ENCODE results near the gene PLEKHH1. TPM values are rescaled to one million over a fixed set of nuclear protein-coding genes. Genes with fewer than 3 reads are reported as not detected.

PLEKHH1 gene
- total RNA-seq, 2 experiments from 2014 or later, result 0.16 to 0.53 TPM

GRCh38 chr14:67492538-67492937, 40.6 kb upstream of the PLEKHH1 start:
- intact Hi-C loops (cut with DNase I, micrococcal nuclease), result no loop called here
- Histone ChIP-seq H3K36me3 (ENCODE audit: insufficient read depth, low read length) (no peaks in the 10 kb centered on the region), H3K9me3 (ENCODE audit: control insufficient read depth in 1 of 2, insufficient read depth in 1 of 2, low read length in 2 of 2) (peaks cover 6 to 15% of the 10 kb centered on the region in 2 experiments), H3K27me3 (ENCODE audit: control insufficient read depth in 1 of 2, insufficient read depth in 2 of 2, low read length in 2 of 2) (no peaks in the 10 kb centered on the region), H3K27ac (ENCODE audit: low read depth in 1 of 2, low read length in 2 of 2) (no peak overlapping the region), H3K4me1 (ENCODE audit: insufficient read depth, low read length) (peaks cover 18% of the 10 kb centered on the region), H3K4me3 (ENCODE audit: low read length) (no peak overlapping the region)
- Mint-ChIP-seq H3K27me3 (no peaks in the 10 kb centered on the region), H3K27ac (no peak overlapping the region), H3K9me3 (no peaks in the 10 kb centered on the region), H3K36me3 (ENCODE audit: low read depth) (peaks cover 18% of the 10 kb centered on the region), H3K4me3 (no peak overlapping the region), H3K4me1 (ENCODE audit: low read depth) (peaks cover 27% of the 10 kb centered on the region)
- CTCF ChIA-PET, result interaction anchor here (1.0 kb wide), 1 partner anchor 79 kb away, joined by 3 read pairs; no protein-coding TSS in a partner anchor
- DNase-seq (no peak), ATAC-seq (ENCODE audit: poor library complexity) (no peak)
- TF ChIP-seq CTCF (IDR thresholded peaks at IDR 0.05), result no peak
- POLR2A ChIA-PET, result no interaction called here

DNA sequence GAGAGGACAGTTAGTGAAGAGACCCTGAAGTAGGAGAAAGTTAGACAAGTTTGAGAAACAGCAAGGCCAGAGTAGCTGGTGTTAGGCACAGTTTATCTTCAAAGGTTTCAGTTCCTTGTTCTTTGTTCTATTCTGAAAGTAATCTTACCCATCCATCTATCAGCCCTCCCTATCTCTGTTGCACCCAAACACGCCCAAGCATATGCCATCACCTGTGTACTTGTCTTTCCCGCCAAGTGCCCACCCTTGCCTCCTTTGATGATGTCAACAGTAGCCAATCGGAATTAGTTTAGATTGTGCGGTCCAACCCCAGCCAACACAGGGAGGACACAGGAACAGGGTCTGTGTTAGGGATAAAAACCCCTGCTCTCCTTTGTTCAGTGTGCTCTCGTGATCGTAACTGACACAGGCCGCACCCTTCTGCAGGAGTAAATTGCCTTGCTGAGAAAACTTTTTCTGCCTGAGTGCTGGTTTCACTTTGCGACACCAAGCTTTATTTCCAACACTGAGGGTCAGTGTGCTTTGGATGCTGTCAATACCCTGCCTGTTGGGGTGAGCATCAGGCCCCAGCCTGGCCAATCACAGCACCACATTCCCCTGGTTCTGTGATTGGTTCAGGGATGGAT, 39.9 kb upstream of the PLEKHH1 start:
- Histone ChIP-seq H3K36me3 (ENCODE audit: insufficient read depth, low read length) (no peaks in the 10 kb centered on the region), H3K9me3 (ENCODE audit: control insufficient read depth in 1 of 2, insufficient read depth in 1 of 2, low read length in 2 of 2) (peaks cover 6 to 15% of the 10 kb centered on the region in 2 experiments), H3K4me3 (ENCODE audit: low read length) (no peak overlapping the region), H3K27me3 (ENCODE audit: control insufficient read depth in 1 of 2, insufficient read depth in 2 of 2, low read length in 2 of 2) (no peaks in the 10 kb centered on the region), H3K27ac (ENCODE audit: low read depth in 1 of 2, low read length in 2 of 2) (no peak overlapping the region), H3K4me1 (ENCODE audit: insufficient read depth, low read length) (peaks cover 11% of the 10 kb centered on the region)
- ChIA-PET CTCF (interaction anchor here (1.0 kb wide), 1 partner anchor 78 kb away, joined by 3 read pairs; no protein-coding TSS in a partner anchor), POLR2A (no interaction called here)
- Mint-ChIP-seq H3K27me3 (no peaks in the 10 kb centered on the region), H3K4me1 (ENCODE audit: low read depth) (peaks cover 28% of the 10 kb centered on the region), H3K4me3 (no peak overlapping the region), H3K27ac (no peak overlapping the region), H3K36me3 (ENCODE audit: low read depth) (peaks cover 13% of the 10 kb centered on the region), H3K9me3 (no peaks in the 10 kb centered on the region)
- DNase-seq (no peak), ATAC-seq (ENCODE audit: poor library complexity) (no peak)
- intact Hi-C loops (cut with DNase I, micrococcal nuclease), result no loop called here
- TF ChIP-seq CTCF (IDR thresholded peaks at IDR 0.05), result no peak

DNA sequence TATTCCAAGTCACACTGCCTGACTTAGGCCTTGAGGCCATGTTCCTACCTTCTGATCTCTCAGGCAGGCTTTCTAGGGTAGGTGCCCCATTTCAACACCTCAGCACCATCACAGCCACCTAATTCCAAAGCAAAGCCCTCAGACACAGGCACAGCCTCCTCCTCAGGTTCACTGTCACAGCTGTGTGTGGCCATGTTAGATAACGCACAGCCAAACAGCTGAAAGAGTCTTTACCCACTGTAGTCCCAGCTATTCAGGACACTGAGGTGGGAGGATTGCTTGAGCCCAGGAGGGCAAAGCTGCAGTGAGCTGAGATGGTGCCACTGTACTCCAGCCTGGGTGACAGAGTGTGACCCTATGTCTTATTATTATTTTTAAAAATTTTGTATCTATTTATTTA, 37.3 kb upstream of the PLEKHH1 start:
- H3K27ac ChIP-seq (ENCODE audit: low read depth in 1 of 2, low read length in 2 of 2), result no peak overlapping the region
- Mint-ChIP-seq H3K27ac (no peak overlapping the region), H3K36me3 (ENCODE audit: low read depth) (peaks cover 7% of the 10 kb centered on the region), H3K4me1 (ENCODE audit: low read depth) (peaks cover 10% of the 10 kb centered on the region), H3K9me3 (no peaks in the 10 kb centered on the region), H3K27me3 (no peaks in the 10 kb centered on the region), H3K4me3 (no peak overlapping the region)
- no peak for TF ChIP-seq CTCF (IDR thresholded peaks at IDR 0.05)
- H3K4me1 ChIP-seq (ENCODE audit: insufficient read depth, low read length), result no peaks in the 10 kb centered on the region
- no peaks in the 10 kb centered on the region for H3K27me3 ChIP-seq (ENCODE audit: control insufficient read depth in 1 of 2, insufficient read depth in 2 of 2, low read length in 2 of 2)
- H3K4me3 ChIP-seq (ENCODE audit: low read length), result no peak overlapping the region
- DNase-seq (no peak), ATAC-seq (ENCODE audit: poor library complexity) (no peak)
- H3K9me3 ChIP-seq (ENCODE audit: control insufficient read depth in 1 of 2, insufficient read depth in 1 of 2, low read length in 2 of 2), result peaks cover 6 to 15% of the 10 kb centered on the region in 2 experiments
- CTCF ChIA-PET, result interaction anchor here (1.0 kb wide), 1 partner anchor 75 kb away, joined by 3 read pairs; no protein-coding TSS in a partner anchor
- intact Hi-C loops (cut with DNase I, micrococcal nuclease), result no loop called here
- H3K36me3 ChIP-seq (ENCODE audit: insufficient read depth, low read length), result no peaks in the 10 kb centered on the region
- POLR2A ChIA-PET, result no interaction called here

Data from CD4-positive, alpha-beta T cell (primary cell).